ENCODE measurements around the gene NTRK3.

Gene NTRK3

GRCh38 chr15:87998630-87999029, 257.9 kb downstream of the NTRK3 start:
- ChIA-PET CTCF (no interaction called here), POLR2A (ENCODE audit: low non-redundant PET) (no interaction called here)
- H3K27ac ChIP-seq = no peak overlapping the region
- TF ChIP-seq CTCF (conservative IDR thresholded peaks at IDR 0.05; ENCODE audit: low read depth) = no peak
- no peak for DNase-seq (ENCODE audit: low spot score)

DNA sequence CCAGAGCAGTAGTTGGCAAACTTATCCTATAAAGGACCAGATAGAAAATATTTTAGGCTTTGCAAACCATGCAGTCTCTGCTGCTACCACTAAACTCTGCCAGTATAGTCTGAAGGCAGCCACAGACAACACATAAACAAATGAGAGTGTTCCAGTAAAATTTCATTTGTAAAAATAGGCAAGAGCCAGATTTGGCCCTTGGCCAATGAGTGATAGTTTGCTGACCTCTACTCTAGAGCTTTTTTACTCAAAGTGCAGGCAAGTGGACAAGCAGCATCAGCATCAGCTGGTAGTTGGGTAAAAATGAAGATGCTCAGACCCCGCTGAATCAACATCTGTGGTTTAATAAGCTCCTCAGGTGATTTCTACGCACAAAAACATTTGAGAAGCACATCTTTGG, 269.8 kb downstream of the NTRK3 start:
- no peak overlapping the region for H3K27ac ChIP-seq
- POLR2A ChIA-PET (ENCODE audit: low non-redundant PET) = no interaction called here
- CTCF ChIA-PET = no interaction called here
- no peak for TF ChIP-seq CTCF (conservative IDR thresholded peaks at IDR 0.05; ENCODE audit: low read depth)
- no peak for DNase-seq (ENCODE audit: low spot score)

- DNase-seq (ENCODE audit: low spot score) = no peak
- POLR2A ChIA-PET (ENCODE audit: low non-redundant PET) = no interaction called here
- no peak overlapping the region for H3K27ac ChIP-seq
- no peak for TF ChIP-seq CTCF (conservative IDR thresholded peaks at IDR 0.05; ENCODE audit: low read depth)
- CTCF ChIA-PET = no interaction called here
These were observed 271.1 kb downstream of the NTRK3 start for GRCh38 chr15:87985451-87985850.

DNA sequence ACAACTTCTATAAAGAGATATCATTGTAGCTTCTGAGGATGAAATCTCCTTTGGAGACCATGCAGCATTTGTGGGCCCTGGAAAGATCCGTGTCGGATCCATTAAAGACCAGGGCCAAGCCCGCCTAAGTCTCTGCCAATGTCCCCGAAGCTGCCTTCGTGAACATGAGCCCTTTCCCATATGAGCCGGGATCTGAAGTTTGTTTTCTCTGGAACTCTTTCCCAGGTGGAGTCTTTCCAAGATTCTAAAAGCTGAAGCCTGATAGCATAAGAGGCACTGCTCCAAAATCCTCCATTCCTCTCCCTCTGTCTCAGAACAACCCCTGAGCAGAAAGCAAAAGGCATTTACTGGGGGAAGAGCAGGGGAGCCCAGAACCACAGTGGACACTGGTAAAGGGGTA, 274.6 kb downstream of the NTRK3 start:
- no peak for TF ChIP-seq CTCF (conservative IDR thresholded peaks at IDR 0.05; ENCODE audit: low read depth)
- ChIA-PET CTCF (no interaction called here), POLR2A (ENCODE audit: low non-redundant PET) (no interaction called here)
- no peak for DNase-seq (ENCODE audit: low spot score)
- H3K27ac ChIP-seq = no peak overlapping the region

GRCh38 chr15:87977907-87978306, 278.6 kb downstream of the NTRK3 start:
- ChIA-PET CTCF (interaction anchor here (0.7 kb wide), 1 partner anchor 232 kb away, joined by 3 read pairs; no protein-coding TSS in a partner anchor), POLR2A (ENCODE audit: low non-redundant PET) (no interaction called here)
- TF ChIP-seq CTCF (conservative IDR thresholded peaks at IDR 0.05; ENCODE audit: low read depth) = no peak
- no peak overlapping the region for H3K27ac ChIP-seq
- no peak for DNase-seq (ENCODE audit: low spot score)

DNA sequence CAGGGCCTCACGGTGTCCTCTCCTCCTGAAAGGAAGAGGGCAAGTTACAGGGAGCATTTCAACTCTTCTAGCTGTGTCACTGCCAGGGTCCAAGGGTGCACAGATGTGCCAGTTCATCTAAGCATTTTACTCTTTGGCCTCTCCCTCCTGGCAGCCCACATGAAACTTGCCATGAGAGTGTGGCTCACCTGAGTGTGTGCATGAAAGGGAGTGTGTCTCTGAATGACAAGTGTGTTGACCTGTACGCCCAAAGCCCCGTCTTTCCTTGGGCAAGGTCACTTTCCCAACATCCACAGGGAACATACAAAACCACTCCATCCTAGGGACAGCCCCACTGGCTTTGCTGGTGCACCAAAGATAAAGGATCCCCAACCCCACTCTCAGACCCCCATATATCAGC, 280.0 kb downstream of the NTRK3 start:
- no peak for TF ChIP-seq CTCF (conservative IDR thresholded peaks at IDR 0.05; ENCODE audit: low read depth)
- CTCF ChIA-PET = no interaction called here

More for the DNA sequence above, 280.0 kb downstream of the NTRK3 start:
- POLR2A ChIA-PET (ENCODE audit: low non-redundant PET) = no interaction called here
- no peak overlapping the region for H3K27ac ChIP-seq
- DNase-seq (ENCODE audit: low spot score) = no peak
